Fibroblast of skin of right biceps (primary cell): ENCODE measurements around the gene ZNF557.

ENCODE experiments used
- DNase-seq: peaks from one replicate; pipeline ENCODE4 v3.0.0-alpha.2; 2013

Gene ZNF557

DNA sequence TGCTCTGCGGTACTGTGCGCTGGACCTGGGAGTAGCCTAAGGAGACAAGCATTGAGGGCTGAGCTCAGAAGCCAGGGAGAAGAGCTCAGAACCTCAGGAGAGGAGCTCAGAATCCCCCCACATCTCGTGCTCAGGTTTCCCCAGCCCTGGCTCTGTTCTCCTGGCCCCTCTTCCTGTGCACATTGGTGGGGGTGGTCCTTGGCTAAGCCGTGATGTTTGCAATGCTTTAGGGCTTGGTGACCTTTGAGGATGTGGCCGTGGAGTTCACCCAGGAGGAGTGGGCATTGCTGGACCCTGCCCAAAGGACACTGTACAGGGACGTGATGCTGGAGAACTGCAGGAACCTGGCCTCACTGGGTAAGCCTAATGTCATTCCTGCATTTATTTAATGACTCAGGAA lies 6.6 kb downstream of the ZNF557 start:
- DNase-seq = no peak

DNA sequence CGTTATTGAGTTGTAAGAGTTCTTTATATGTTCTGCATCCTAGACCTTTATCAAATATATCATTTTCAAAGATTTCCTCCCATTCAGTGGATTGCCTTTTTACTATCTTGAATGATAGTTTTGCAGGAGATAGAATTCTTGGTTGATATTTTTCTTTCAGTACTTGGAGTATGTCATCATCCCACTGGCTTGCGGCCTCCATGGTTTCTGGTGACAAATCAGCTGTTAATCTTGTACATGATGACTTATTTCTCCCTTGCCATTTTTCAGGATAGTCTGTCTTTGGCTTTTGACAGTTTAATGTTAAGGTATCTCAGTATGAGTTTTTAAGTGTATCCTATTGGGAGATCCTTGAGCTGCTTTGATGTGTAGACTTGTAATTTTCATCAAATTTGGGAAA lies 8.5 kb downstream of the ZNF557 start:
- DNase-seq = no peak

DNA sequence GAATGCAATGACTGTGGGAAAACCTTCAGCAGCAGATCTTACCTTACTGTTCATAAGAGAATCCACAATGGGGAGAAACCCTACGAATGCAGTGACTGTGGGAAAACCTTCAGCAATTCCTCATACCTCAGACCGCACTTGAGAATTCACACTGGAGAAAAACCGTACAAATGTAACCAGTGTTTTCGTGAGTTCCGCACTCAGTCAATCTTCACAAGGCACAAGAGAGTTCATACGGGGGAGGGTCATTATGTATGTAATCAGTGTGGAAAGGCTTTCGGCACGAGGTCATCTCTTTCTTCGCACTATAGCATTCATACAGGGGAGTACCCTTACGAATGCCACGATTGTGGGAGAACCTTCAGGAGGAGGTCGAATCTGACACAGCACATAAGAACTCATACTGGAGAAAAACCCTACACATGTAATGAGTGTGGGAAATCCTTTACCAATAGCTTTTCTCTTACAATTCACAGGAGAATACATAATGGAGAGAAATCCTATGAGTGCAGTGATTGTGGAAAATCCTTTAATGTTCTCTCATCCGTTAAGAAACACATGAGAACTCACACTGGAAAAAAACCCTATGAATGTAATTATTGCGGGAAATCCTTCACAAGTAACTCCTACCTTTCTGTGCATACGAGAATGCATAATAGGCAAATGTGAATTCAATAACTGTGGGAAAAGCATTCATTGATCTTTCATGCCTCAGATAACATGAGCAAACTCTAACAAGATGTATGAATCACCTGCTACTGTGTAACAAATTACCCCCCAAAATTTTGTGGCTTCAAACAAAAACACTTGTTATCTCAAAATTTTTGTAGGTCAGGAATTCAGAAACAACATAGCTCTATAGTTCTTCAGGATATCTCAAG lies 13.8 kb downstream of the ZNF557 start:
- DNase-seq = peak; percentile 39

DNA sequence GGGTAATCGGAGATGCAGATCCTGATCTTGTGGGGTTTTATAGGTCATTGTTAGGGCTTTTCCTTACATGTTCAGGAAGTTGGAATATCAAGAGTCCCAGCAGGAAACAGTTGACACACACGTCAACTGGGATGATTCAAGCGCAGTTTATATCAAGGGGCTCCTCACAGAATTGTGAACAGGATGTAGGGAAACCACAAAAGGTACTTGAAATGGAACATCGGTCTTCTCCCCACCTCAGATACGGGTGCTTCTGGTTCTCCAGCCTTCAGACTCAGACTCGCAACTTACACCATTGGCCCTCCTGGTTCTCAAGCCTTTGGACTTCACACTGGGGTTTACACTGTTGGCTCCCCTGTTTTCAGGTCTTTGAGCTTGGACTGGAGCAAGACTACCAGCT lies 19.5 kb downstream of the ZNF557 start:
- no peak for DNase-seq

DNA sequence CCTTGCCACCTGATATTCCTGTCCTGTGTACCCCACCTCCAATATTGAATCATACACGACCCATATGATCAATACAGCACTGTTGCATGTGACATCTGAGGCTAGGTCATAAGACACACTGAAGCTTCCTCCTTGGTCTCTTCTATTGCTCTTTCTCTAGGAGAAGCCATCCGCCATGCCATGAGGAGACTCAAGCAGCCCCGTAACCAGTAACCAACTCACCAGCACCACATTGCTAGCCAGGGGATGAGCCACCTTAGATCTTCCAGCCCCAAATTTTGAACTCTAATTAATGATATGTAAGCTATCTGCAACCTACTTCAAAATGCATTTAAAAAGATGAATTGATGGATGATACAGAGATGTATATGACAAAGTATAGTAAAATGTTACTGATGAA lies 28.6 kb downstream of the ZNF557 start:
- no peak for DNase-seq

DNA sequence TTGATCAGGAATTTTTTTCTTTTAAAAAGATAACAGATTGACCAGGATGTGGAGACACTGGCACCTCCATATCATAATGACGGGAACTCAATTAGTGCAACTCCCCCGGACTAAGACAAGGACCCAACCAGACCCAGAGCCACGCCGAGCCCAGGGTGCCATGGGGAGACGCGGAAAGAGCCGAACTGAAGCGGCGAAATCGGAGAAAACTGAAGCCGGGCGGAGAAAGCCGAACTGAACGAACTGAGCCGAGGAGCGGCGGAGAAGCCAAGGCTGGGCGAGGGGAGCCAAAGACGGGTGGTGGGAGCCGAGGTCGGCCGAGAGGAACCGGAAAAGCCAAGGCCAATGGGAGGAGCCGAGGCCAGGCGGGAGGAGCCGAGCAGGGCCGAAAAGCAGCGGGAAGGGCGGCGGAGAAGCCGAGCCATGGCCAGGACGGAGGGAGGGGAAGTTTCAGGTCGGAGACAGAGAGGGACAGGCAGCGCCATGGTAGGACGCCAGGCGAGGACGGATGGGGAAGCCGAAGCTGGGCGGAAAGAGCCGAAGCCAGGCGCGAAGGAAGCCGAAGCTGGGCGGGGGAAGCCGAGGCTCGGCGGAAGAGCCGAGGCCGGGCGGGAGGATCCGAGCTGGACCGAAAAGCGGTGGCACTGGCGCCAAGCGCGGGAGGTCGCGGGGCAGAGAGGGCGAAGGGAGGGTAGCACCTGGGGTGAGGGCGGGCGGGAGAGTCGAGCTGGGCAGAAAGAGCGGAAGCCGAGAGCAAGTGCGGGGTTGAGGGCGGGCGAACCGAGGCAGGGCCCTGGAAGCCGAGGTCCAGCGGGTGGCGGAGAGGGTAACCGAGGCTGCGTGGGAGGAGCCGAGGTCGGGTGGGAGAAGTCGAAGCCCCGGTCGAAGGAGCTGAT lies 29.4 kb downstream of the ZNF557 start:
- DNase-seq = peak; percentile 90

DNA sequence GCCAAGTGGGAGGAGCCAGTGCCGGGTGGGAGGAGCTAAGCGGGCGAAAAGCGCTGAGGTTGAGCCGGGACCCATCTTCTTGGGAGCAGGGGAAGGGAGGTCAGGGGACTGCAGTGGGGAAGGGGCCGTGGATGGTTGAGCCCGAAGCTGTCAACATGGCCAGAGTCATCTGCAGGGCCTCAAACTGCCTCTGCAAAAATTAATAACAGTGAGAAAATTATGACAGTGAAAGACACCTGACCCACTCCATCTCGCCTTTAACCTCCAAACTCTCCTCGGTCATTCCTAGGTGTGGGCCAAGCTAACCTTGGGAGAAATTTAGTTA lies 30.1 kb downstream of the ZNF557 start:
- DNase-seq = no peak

DNA sequence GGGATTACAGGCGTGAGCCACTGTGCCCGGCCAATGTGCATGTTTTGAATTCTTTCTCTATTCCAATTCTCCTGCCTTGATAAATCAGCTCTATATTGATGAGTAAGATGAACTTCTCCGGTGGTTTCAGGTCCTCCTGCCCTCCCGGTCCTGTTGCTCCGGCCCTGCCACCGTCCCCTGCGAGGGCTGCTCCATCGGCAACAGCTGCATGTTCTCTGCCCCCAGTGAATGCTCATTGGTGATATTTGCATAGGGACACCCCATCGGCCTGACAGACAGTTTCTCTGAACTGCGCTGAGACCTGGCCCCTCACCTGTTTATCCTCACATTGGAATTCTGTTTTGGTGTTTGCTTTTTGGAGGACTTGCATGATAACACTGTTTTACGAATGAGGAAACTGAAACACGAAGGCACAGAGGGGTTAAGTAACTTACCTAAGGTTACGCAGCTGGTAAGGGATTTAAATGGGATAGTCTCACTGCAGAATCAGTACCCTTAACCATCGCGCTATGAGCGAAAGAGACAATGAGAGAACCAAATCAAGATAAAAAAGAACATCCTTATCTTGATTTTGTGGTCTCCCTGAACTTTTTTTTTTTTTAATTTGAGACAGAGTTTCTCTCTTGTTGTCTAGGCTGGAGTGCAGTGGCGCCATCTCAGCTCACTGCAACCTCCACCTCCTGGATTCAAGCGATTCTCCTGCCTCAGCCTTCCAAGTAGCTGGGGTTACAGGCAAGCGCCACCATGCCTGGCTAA lies 32.2 kb downstream of the ZNF557 start:
- DNase-seq = no peak

DNA sequence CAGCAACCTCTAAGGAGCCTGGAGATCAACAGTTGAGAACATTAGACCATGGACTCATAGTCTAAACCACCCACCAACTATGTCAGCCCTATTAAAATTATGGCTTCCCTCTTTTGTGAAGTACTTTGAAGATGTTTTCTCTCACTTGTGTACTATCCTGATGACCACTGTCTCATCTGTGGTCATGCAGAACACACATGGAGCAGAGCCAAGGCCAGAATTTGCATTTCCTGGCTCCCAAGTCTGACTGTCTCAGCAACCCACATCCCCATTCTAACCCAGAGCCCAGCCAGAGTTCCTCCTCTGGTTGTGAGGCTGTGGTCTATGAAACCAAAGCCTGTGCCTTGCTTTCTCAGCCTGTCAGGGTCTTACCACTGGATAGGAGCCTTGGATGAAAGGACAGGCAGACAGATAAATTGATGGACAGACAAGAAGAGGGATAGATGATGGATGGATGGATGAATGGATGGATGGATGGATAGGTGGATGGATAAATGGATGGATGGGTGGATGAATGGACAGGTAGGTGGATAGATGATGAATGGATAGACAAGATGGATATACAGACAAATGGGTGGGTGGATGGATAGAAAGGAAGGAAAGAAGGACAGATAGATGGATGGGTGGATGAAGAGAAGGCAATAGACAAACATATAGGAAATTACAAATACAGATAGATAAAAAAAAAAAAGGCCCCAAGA lies 35.4 kb downstream of the ZNF557 start:
- DNase-seq = no peak

DNA sequence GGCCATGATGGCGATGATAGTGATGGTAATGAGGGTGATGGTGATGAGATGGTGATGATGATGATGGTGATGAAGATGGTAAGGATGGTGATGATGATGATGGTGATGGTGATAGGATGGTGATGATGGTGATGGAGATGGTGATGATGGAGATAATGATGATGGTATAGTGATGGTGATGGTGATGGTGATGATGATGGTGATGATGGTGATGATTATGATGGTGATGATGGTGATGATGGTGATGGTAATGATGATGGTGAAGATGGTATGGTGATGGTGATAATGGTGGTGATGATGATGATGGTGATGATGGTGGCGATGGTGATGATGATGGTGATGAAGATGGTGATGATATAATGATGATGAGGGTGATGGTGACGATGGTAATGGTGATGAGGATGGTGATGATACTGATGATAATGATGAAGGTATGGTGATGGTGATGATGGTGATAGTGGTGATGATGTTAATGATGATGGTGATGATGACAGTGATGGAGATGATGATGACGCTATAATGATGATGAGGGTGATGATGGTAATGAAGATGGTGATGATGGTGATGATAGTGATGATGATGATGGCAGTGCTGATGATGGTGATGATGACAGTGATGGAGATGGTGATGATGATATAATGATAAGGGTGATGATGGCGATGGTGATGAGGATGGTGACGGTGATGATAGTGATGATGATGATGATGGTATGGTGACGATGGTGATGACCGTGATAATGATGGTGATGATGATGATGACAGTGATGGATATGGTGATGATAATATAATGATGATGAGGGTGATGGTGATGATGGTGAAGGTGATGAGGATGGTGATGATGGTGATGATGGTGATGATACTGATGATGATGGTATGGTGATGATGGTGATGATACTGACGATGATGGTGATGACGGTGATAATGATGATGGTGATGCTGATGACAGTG lies 37.5 kb downstream of the ZNF557 start:
- DNase-seq = no peak

DNA sequence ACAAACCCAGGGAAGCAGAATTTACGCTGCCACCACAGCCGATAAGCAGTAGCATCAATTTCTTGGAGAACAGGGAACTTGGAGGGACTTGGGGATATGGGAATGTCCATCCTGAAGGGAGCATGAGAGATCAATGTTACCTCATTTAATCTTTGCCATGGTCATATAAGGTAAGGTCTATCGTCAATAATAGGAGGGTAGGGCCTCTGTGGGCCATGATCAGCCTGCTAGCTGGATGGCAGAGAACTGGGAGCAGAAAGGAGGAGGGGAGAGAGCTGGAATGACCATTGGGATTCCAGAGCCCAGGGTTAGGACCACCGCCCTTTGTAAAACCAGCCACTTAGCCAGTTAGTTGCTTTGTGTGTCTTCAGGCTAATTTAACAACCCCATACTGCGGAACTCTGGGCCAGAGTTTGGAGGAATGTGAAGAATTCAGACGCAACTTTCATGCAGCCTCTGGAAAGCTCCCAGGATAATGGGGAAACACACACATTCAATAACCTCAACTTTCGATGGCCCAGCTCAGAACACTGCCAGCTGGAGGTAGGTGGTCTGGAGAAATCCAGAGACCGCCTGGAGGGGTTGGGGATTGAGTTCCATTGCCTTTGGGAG lies 40.3 kb downstream of the ZNF557 start:
- DNase-seq = no peak

DNA sequence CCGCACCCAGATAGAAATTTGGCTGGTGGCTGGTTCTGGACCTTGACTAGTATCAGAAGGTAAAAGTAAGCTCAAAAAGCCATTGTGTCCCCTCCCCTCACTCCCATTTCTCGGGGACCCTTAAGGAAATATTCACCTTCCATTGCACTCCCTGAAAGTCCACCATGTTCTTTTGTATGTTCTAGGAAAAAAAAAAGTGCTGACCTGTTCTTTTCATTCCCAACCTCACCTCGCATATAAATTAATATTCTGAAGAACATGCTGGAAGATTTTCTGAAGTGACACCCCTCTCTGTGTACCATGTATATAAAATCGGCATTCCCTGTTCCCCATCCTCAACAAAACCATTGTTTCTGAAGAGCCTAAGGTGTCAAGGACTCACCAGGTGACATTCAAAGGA lies 43.2 kb downstream of the ZNF557 start:
- no peak for DNase-seq

DNA sequence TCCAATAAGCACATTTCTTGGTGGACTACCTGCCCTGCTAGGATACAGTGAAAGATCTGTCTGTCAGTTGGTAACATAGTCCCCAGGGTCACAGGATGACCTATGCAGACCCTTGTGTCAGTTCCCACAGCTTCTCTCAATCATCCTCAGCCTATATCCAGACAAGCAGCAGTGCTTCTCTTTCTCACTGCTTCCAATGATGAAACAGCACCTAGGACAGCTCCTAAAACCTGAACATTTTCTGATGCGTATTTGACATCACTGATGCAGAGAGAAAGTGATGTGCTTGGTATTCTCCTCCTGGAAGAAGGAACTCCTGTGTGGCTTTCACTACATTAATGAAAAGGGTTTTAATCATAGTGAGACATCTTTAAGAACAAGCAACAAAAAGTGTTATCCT lies 43.7 kb downstream of the ZNF557 start:
- no peak for DNase-seq

DNA sequence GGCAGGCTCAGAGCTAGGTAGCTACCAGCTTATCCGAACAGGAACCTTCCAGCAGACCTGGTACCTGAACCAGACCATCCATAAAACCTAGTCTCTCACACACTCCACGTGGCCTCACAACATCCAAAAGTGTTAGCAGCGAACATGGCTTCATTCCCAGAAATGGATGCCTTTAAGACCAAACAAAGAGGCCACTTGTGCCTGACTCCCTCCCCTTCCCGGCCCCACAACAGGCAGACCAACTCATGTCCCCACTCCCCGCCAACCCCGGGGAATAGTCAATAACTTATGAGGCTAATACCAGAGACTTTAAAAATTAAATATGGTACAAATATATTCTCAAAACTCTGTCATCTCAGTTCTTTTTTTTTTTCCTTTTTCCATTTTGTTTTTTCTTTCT lies 46.2 kb downstream of the ZNF557 start:
- no peak for DNase-seq

DNA sequence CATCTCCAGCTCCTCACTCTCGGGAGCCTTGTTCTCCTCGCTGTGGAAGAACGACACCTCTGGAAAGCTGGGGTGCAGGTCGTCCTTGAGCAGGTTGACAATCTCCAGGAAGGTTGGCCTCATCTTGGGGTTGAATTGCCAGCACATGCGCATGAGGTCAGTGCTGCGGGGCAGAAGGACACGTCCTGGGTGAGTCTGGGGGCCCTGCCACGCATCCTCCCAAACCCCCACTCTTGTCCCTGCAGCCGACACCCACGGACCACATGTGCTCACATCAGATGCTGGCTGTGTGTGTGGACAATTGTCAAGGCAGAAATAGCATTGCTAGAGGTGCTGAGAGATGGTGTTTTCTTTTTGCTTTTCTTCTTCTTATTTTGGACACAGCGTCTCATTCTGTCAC lies 47.7 kb downstream of the ZNF557 start:
- DNase-seq = no peak

DNA sequence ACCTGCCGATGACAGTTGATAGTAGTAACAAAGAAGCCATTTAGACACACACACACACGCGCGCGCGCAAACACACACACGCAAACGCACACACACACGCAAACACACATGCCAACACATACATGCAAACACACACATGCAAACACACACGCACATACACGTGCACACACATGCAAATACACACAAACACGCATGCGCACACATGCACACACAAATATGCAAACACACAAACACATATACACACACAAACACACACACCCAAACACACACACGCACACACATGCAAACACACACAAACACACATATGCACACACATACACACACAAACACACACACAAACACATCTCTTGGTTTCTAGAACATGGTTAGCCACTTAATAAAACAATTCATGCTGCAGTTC lies 50.1 kb downstream of the ZNF557 start:
- no peak for DNase-seq

DNA sequence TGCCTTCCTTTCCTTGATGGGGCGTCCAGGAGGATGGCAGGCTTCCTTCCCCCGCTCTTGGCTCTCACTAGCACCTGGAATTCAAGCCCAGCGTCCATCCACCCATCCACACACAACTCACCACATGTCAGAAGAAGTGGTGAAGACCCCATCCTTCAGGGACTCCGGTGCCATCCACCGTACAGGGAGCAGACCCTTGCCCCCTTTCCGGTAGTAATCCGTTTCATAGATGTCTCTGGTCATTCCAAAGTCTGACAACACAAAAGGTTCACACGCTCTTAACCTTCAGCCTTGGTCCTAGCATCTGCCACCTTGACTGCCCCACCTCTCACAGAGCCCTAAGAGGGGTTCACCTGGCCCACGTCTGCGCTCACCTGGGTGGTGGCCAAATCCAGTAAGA lies 51.0 kb downstream of the ZNF557 start:
- no peak for DNase-seq

DNA sequence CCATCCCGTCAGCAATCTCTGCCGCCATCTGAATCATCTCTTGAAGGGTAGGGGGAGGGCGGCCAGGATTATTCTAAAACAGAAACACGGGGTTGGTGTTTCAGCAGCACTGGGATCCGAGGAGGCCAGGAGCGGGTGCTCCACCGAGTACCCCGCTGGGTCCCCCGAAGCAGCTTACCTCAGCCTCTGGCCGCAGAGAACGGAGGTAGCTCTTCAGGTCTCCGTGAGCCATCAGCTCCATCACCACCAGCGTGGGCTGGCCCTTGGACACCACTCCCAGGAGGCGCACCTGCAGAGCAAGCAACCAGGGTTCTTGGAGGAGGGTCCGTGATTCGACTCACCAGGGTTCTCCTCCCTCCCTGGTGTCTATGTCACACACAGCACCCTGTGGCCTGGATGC lies 53.2 kb downstream of the ZNF557 start:
- DNase-seq = no peak

DNA sequence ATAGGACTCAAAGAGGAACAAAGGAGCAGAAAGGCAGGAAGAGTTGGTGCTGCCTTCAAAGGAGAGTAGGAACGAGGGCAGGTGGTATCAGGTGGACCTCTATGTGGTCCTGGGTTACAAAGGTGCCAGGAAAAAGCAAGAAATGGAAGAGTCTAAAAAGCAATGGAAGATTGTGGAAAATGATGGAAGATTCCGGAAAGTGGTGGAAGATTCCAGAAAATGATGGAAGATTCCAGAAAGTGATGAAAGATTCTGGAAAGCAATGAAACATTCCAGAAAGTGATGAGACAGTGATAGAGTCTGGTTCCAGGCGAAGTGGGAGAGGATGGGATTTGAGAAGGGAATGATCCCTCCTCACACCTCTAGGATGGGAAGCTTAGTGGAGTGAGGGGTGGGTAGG lies 55.3 kb downstream of the ZNF557 start:
- no peak for DNase-seq

DNA sequence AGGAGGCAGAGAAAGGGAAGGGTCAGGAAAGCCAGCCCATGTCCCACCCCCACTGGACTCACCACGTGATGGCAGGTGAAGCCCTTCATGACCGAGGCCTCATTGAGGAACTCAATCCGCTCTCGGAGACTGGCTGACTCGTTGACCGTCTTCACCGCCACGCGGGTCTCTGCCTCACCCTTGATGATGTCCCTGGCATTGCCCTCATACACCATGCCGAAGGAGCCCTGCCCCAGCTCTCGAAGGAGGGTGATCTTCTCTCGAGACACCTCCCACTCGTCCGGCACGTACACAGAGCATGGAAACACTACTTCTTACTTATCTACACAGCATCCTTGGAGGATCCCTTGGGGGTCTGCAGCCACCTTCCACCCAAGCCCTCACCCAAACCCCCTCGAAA lies 55.7 kb downstream of the ZNF557 start:
- DNase-seq = no peak

DNA sequence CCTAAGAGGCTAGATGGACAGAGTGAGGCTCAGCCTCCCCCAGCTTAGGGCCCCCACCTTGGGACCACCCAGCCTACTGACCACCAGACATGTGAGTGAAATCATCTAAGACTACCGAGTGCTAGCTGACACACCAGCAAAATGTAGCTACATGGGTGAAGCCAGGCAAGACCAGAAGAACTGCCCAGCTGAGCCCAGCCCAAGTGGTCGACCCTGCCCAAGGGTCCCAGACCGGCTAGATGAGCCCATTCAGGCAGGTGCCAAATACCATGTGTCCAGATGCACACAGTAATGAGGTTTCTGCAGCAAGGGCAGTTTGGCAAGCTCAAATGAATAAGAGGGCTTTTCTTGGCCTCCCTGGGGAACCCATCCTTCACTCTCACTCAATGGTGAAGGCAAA lies 56.6 kb downstream of the ZNF557 start:
- DNase-seq = no peak
